Glutamatergic neuron (in vitro differentiated cells): Measurements from ENCODE around the gene KIF23. TPM values are rescaled to one million over a fixed set of nuclear protein-coding genes. Genes with fewer than 3 reads are reported as not detected.
A peak's percentile ranks its signal among the peaks of the same experiment; 100 is the strongest.

Experiments used
- DNase-seq: peaks from one replicate; pipeline ENCODE4 v3.0.0; 2022
- H3K27ac Mint-ChIP-seq: one replicate; pipeline ENCODE4 v1.8.0; 2020; ENCODE audit warnings: mild to moderate bottlenecking, mixed read lengths, inconsistent platforms; ENCODE audit not compliant: unreplicated experiment
- H3K27me3 Mint-ChIP-seq: one replicate; pipeline ENCODE4 v1.8.0; 2020; ENCODE audit warnings: mild to moderate bottlenecking, moderate library complexity, mixed read lengths, inconsistent platforms; ENCODE audit not compliant: unreplicated experiment
- H3K36me3 Mint-ChIP-seq: one replicate; pipeline ENCODE4 v1.8.0; 2020; ENCODE audit warnings: mild to moderate bottlenecking, mixed read lengths, inconsistent platforms; ENCODE audit not compliant: unreplicated experiment
- H3K4me1 Mint-ChIP-seq: one replicate; pipeline ENCODE4 v1.8.0; 2020; ENCODE audit warnings: mild to moderate bottlenecking, low read depth, mixed read lengths, inconsistent platforms; ENCODE audit not compliant: unreplicated experiment
- H3K4me3 Mint-ChIP-seq: one replicate; pipeline ENCODE4 v1.8.0; 2020; ENCODE audit warnings: mild to moderate bottlenecking, mixed read lengths, inconsistent platforms; ENCODE audit not compliant: unreplicated experiment
- H3K9me3 Mint-ChIP-seq: one replicate; pipeline ENCODE4 v1.8.0; 2020; ENCODE audit warnings: mild to moderate bottlenecking, moderate library complexity, mixed read lengths, inconsistent platforms; ENCODE audit not compliant: unreplicated experiment
- total RNA-seq: library from RNA; stranded (reverse); fragmentation: NEBNext Ultra II Directional; extraction: Animal tissue kit (Norgen Biotek cat#: 25700); gene quantifications from one replicate; pipeline ENCODE4 v1.2.1, GENCODE V29; 2021; ENCODE audit not compliant: unreplicated experiment
- TF ChIP-seq, protein P1 (sequence below): fragments of 200-600 bp; sonication (generic); IDR thresholded peaks from one replicate; pipeline ENCODE4 v1.5.0; 2021; ENCODE audit not compliant: partially characterized antibody, unreplicated experiment

The KIF23 gene
- total RNA-seq, 1 donor from 2014 or later, result 5.2 TPM

DNA sequence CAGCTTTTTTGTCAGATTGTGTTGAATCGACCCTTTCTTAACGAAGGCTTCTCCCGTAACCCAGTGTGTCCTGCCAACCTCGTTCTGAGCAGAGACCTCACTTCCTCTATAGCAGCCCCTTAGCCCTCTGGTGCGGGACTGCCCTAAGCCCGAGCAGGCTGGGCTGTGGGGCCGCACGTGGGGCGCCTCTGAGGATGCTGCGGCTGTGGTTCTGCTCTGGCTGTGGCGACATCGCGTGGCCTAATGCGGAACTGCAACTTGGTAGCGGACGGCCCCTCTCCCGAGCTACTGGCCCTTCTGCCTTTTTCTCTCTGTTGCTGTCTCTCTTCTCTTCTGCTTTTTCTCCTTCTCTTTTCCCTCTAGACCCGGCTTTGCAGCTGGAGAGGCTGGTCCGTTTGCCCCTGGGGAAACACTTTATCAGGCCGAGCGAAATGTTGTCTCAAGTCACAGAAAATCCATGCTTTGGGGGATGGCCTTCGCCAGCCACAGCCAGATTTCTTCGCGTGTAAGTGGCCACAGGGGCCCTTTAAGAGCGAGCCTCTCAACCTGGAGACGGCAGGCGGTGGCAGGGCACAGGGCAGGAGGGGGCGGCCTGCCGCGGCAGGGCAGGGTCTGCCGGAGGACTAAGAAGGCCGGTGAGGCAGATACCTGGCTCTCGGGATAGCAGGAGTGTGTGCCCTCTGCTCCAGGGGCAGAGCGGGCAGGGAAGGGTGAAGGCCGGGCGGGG, 19.4 kb upstream of the KIF23 start:
- Mint-ChIP-seq H3K9me3 (no peaks in the 10 kb centered on the region), H3K4me1 (peaks cover 1% of the 10 kb centered on the region), H3K36me3 (no peaks in the 10 kb centered on the region), H3K27ac (no peak overlapping the region), H3K27me3 (no peaks in the 10 kb centered on the region), H3K4me3 (no peak overlapping the region)
- TF ChIP-seq, protein P1, sequence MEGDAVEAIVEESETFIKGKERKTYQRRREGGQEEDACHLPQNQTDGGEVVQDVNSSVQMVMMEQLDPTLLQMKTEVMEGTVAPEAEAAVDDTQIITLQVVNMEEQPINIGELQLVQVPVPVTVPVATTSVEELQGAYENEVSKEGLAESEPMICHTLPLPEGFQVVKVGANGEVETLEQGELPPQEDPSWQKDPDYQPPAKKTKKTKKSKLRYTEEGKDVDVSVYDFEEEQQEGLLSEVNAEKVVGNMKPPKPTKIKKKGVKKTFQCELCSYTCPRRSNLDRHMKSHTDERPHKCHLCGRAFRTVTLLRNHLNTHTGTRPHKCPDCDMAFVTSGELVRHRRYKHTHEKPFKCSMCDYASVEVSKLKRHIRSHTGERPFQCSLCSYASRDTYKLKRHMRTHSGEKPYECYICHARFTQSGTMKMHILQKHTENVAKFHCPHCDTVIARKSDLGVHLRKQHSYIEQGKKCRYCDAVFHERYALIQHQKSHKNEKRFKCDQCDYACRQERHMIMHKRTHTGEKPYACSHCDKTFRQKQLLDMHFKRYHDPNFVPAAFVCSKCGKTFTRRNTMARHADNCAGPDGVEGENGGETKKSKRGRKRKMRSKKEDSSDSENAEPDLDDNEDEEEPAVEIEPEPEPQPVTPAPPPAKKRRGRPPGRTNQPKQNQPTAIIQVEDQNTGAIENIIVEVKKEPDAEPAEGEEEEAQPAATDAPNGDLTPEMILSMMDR, result peak; percentile 98
- peak; percentile 96 for DNase-seq

DNA sequence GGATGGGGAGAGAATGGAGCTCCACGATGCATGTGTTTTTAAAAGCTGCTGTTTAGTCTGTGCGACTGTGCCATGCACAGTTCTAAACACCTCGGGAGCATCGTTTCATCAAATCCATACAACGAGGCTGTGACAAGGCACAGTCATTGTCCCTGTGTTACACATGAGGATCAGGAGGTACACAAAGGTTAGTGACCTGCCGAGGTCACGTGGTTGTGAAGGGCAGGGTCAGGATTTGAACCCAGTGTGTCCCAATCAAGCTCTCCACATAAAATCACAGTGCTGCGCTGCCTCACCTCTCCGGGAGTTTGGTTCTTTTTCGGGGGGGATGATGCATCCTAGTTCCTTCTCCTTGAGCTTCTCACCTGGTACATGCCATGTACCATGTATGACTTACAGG, 18.7 kb upstream of the KIF23 start:
- no peak for DNase-seq
- Mint-ChIP-seq H3K36me3 (no peaks in the 10 kb centered on the region), H3K4me3 (no peak overlapping the region), H3K4me1 (peaks cover 1% of the 10 kb centered on the region), H3K27me3 (no peaks in the 10 kb centered on the region), H3K27ac (no peak overlapping the region), H3K9me3 (no peaks in the 10 kb centered on the region)
- TF ChIP-seq, protein P1, result no peak

DNA sequence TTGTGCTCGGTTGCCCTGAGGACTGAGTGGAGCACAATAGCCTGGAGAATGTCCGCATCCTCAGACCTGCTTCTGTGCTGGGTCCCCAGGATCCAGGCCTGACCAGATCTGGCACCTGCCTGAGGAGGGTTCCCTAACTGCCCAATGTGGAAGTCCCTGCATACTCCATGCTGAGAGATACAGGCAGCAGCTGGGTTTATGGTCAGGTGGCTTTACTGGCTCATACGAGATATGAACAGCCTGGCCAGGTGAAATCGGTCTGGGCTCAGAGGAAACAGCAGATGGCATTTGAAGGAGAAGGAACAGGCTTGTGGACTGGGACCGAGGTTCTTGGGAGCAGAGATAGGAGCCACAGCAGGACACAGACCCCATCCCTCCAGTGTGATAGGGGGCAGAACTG, 18.2 kb upstream of the KIF23 start:
- H3K36me3 Mint-ChIP-seq, result no peaks in the 10 kb centered on the region
- no peak overlapping the region for H3K27ac Mint-ChIP-seq
- no peak overlapping the region for H3K4me3 Mint-ChIP-seq
- TF ChIP-seq, protein P1, result no peak
- no peak for DNase-seq
- peaks cover 1% of the 10 kb centered on the region for H3K4me1 Mint-ChIP-seq
- no peaks in the 10 kb centered on the region for H3K9me3 Mint-ChIP-seq
- no peaks in the 10 kb centered on the region for H3K27me3 Mint-ChIP-seq

DNA sequence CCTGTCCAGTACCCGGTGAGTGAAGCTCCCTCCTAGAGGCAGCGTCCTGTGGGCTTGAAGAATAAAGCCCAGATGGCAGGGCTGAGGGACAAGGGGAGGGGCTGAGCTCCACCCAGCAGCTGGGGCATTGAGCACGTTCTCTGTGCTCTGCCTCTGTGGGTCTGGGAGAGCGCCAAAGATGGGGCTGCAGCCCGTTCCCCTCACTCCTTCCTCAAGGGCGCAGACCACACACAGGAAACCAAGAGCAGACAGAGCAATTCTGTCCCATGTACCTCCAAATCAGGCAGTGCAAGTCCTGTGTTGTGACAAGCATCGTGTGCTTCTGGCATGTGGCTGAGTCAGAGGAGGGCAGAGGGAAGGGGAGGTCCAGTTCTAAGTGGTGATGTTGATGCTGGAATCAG, 15.7 kb upstream of the KIF23 start:
- Mint-ChIP-seq H3K27ac (no peak overlapping the region), H3K36me3 (no peaks in the 10 kb centered on the region), H3K4me1 (peaks cover 1% of the 10 kb centered on the region), H3K27me3 (no peaks in the 10 kb centered on the region), H3K9me3 (no peaks in the 10 kb centered on the region), H3K4me3 (no peak overlapping the region)
- TF ChIP-seq, protein P1, result no peak
- DNase-seq, result no peak

DNA sequence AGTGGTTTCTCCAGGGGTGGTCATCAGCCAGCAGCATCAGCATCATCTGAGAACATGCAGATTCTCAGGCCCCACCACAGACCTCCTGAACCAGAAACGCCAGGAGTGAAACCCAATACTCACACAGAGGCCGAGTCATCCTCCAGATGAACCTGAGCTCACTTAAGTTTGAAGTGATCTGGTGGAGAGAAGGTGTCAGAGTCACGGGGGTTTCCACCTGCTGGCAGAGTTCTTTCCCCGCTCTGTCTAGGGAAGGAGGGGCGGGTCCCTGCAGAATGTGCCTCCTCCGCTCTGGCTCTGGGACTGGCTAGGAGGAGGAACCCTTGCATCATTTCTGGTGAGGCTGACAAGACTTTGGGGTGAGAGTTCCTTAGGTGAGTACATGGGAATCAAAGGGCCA, 13.3 kb upstream of the KIF23 start:
- Mint-ChIP-seq H3K27ac (no peak overlapping the region), H3K36me3 (no peaks in the 10 kb centered on the region), H3K4me3 (no peak overlapping the region), H3K4me1 (no peaks in the 10 kb centered on the region), H3K9me3 (no peaks in the 10 kb centered on the region), H3K27me3 (no peaks in the 10 kb centered on the region)
- TF ChIP-seq, protein P1, result no peak
- no peak for DNase-seq
